Lower lobe of right lung (tissue), 2 donors: Measurements from ENCODE around the gene OTOG. TPM values are rescaled to one million over a fixed set of nuclear protein-coding genes. Genes with fewer than 3 reads are reported as not detected.

Experiments
- ATAC-seq, 2 donors: fragments of 200-7000 bp; cut with Tn5 transposase; one replicate each; pipeline ENCODE4 v1.9.1; 2020 to 2022; ENCODE audit warnings: mild to moderate bottlenecking in 2 of 2, moderate library complexity in 2 of 2
- DNase-seq: peaks from one replicate; pipeline ENCODE4 v3.0.0-alpha.2; 2020
- H3K27ac ChIP-seq: fragments of 200-600 bp; one replicate; pipeline ENCODE4 v1.8.0; 2022
- H3K27me3 ChIP-seq: fragments of 200-600 bp; one replicate; pipeline ENCODE4 v1.8.0; 2022; ENCODE audit warnings: low read depth
- H3K36me3 ChIP-seq: fragments of 200-600 bp; one replicate; pipeline ENCODE4 v1.8.0; 2022; ENCODE audit warnings: mild to moderate bottlenecking
- H3K4me1 ChIP-seq: fragments of 200-600 bp; one replicate; pipeline ENCODE4 v1.8.0; 2022
- H3K4me3 ChIP-seq: fragments of 200-600 bp; one replicate; pipeline ENCODE4 v1.8.0; 2022; ENCODE audit warnings: mild to moderate bottlenecking
- H3K9me3 ChIP-seq: fragments of 200-600 bp; one replicate; pipeline ENCODE4 v1.8.0; 2022
- intact Hi-C: fragments of 100-400 bp; cut with DNase I; formaldehyde crosslinking; loops from one replicate; pipeline ENCODE4 v1.11.0; 2022
- total RNA-seq: library from RNA; stranded (reverse); fragmentation: NEBNext Ultra II Directional; extraction: Animal tissue kit (Norgen Biotek cat#: 25700); gene quantifications from one replicate; pipeline ENCODE4 v1.2.1, GENCODE V29; 2021
- TF ChIP-seq, protein P1 (sequence below): fragments of 200-600 bp; IDR thresholded peaks from one replicate; pipeline ENCODE4 v1.8.0; 2022; ENCODE audit warnings: antibody characterized with exemption, mild to moderate bottlenecking
- donor health status: DM: no; HTN: yes; CAD: no; lungs with severe emphysema.

OTOG gene
- total RNA-seq, 1 donor from 2014 or later: not detected

DNA sequence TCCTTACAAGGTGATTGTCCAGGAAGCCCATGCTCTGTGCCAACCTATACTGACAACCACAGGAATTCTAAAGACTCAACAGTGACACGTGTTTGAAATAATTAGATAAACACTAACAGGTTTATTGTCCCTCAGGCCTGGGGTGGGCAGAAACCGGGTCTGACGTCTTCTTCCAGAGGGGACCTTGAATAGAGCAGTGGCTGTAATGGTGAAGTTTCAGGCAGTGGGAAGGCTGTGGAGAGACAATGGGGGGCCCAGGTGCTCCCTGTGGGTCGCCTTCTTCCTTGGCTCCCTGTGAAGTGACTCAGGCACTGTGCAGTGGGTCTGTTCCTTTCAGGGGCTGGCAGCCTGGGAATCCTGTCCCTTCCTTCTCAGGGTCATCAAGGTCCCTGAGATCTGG, 54.6 kb downstream of the OTOG start:
- H3K36me3 ChIP-seq: no peaks in the 10 kb centered on the region
- H3K9me3 ChIP-seq: no peaks in the 10 kb centered on the region
- ATAC-seq (no peak), DNase-seq (no peak)
- H3K4me3 ChIP-seq: no peak overlapping the region
- no peak overlapping the region for H3K27ac ChIP-seq
- TF ChIP-seq, protein P1, sequence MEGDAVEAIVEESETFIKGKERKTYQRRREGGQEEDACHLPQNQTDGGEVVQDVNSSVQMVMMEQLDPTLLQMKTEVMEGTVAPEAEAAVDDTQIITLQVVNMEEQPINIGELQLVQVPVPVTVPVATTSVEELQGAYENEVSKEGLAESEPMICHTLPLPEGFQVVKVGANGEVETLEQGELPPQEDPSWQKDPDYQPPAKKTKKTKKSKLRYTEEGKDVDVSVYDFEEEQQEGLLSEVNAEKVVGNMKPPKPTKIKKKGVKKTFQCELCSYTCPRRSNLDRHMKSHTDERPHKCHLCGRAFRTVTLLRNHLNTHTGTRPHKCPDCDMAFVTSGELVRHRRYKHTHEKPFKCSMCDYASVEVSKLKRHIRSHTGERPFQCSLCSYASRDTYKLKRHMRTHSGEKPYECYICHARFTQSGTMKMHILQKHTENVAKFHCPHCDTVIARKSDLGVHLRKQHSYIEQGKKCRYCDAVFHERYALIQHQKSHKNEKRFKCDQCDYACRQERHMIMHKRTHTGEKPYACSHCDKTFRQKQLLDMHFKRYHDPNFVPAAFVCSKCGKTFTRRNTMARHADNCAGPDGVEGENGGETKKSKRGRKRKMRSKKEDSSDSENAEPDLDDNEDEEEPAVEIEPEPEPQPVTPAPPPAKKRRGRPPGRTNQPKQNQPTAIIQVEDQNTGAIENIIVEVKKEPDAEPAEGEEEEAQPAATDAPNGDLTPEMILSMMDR: no peak
- intact Hi-C loops: no loop called here
- H3K27me3 ChIP-seq: peaks cover 7% of the 10 kb centered on the region
- no peaks in the 10 kb centered on the region for H3K4me1 ChIP-seq

DNA sequence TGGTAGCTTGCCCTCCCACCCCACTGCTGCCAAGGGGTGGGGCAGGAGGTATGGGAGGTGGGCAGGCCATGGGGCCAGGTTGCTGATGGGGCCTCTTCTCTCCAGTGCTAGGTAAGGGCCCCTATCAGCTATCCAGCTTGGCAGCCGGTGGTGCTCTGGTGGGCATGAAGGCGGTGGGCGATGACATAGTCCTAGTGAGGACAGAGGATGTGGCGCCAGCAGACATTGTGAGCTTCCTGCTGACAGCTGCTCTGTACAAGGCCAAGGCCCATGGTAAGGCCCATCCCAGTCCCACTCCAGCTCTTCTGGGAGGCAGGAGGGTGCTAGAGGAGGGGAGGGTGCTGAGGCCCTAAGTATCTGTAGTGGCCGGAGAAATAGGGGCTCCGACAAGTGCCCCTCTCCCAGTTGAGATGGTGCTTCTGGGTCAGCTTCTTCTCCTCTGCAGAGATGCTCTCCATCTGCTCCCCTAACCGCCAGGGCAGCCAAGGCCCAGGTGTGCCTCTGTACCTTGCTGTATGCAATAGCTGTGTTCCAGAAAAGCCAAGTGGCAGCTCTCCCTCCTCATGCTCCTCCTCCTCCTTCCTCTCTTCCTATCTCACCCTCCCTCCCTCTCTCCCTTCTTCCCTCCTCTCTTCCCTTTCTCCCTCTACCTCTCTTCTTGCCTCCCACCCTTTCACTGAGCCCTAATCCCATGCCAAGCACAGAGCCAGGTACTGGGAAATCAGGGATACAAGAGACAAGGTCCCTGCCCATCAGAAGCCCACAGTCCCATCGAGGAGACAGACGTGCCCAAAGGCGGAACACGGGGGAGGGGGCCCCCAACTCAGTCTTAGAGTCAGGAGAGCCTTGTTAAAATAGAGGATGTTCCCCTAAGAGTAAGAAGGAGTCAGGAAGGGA, 55.3 kb downstream of the OTOG start:
- no peak overlapping the region for H3K4me3 ChIP-seq
- H3K27ac ChIP-seq: no peak overlapping the region
- peaks cover 7% of the 10 kb centered on the region for H3K27me3 ChIP-seq
- DNase-seq (no peak), ATAC-seq (no peak)
- H3K9me3 ChIP-seq: no peaks in the 10 kb centered on the region
- intact Hi-C loops: no loop called here
- TF ChIP-seq, protein P1: no peak
- no peaks in the 10 kb centered on the region for H3K4me1 ChIP-seq
- no peaks in the 10 kb centered on the region for H3K36me3 ChIP-seq

DNA sequence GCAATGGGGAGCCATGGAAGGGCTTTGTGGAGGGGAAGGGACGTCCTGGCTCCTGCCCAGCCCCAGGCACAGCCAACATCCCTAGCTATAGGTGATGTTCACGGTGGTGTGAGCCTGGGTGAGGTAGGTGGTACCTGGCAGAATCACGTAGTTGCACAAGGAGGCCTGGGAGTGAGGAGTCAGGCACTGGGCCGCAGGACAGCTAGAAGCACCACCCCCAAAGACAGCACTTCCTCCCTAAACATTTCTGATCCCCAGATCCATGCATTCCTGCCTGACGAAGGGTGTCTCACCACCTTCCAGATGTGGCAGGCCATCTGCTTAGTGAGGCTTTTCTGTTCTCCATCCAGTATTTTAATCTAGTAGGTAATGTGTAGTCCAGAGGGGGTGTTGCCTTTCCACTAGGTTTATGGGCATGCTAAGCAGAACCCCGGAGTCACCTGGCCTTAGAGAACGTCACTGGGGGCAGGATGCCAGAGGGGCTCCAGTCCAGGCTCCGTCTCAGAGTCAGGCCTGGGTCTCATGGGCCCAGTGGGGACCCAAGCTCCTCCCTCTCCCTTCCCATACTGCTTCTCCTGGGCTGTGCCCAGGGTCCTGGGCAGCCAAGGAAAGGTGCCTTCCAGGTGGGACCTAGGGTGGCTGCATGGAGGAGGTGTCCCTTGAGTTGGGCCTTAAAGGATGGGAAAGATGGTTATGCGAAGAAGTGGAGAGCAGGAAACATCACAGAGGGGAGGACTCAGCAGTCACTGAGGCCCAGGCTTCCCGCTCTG, 56.2 kb downstream of the OTOG start:
- H3K4me3 ChIP-seq: no peak overlapping the region
- TF ChIP-seq, protein P1: no peak
- intact Hi-C loops: no loop called here
- peaks cover 7% of the 10 kb centered on the region for H3K27me3 ChIP-seq
- no peaks in the 10 kb centered on the region for H3K4me1 ChIP-seq
- no peaks in the 10 kb centered on the region for H3K36me3 ChIP-seq
- DNase-seq (no peak), ATAC-seq (no peak)
- H3K9me3 ChIP-seq: no peaks in the 10 kb centered on the region
- no peak overlapping the region for H3K27ac ChIP-seq

DNA sequence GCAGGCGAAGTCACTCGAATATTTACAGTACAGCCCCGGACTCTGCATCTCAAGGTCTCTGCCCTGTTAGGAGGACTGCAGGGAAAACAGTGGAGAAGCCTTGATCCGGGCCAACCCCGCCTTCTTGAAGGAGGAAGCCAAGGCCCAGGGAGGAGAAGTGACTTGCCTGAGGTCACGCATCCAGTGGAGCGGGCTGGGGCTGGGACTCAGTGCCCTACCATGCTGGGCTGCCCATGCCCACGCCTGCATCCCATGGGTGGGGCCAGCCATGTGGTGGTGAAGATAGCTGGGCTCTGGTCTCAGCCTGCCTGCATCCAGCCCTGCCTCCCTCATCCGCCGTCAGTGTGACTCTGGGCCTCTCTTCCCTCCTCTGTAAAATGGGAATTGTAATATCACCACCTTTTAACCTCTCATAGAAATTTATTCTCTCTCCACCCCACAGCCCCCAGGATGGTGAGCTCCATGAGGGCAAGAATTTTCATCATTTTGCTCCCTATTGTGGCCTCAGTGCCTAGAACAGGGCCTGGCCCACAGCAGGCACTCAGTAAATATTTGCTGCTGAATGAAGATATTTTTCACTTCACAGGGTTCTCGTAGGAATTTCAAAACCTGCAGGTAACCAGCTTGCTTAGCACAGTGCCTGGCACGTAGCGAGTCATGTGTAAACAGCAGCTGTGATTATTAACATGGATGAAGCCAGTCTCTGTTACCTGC, 57.3 kb downstream of the OTOG start:
- Histone ChIP-seq H3K4me1 (no peaks in the 10 kb centered on the region), H3K9me3 (no peaks in the 10 kb centered on the region), H3K27ac (no peak overlapping the region), H3K36me3 (no peaks in the 10 kb centered on the region), H3K4me3 (no peak overlapping the region), H3K27me3 (peaks cover 4% of the 10 kb centered on the region)
- intact Hi-C loops: no loop called here
- ATAC-seq (no peak), DNase-seq (no peak)
- TF ChIP-seq, protein P1: no peak

DNA sequence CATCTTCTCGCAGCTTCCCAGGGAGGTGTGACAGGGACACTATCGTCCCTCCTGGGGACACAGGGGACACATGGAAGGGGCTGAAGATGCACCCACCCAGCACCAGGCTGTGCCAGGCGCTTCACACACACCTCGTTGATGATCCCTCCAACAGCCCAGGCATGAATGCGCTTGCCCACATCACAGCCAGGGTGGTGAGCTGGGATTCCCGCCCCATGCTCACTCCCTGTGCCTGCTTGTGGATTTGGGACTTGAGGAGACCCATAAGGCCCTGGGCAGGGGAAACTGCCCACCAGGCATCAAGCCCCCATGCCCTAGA, 57.8 kb downstream of the OTOG start:
- Histone ChIP-seq H3K4me3 (no peak overlapping the region), H3K36me3 (no peaks in the 10 kb centered on the region), H3K4me1 (no peaks in the 10 kb centered on the region), H3K27me3 (peaks cover 4% of the 10 kb centered on the region), H3K9me3 (no peaks in the 10 kb centered on the region), H3K27ac (no peak overlapping the region)
- intact Hi-C loops: no loop called here
- TF ChIP-seq, protein P1: no peak
- ATAC-seq (no peak), DNase-seq (no peak)
